ENCODE measurements around the gene C3orf20.

Gene C3orf20

DNA sequence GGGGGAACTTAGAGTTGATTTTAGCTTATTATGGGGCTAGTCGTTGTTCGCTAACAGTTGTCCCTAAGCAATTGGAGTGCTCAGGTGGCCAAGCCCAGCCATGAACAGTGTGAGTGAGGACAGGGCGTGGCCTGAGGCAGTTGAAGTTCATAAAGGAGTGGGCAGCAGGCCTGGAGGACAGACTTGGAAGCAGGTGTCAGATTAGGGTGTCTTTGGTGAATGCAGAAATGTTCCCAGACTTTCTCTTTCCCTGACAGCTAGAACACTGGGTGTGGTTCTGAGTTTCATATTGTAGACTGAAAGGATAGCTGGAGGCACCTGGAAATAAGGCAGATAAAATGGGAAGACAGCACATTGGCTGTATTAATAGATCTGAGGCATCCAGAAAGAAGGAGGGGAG, 84.0 kb downstream of the C3orf20 start:
- Histone ChIP-seq H2BK120ac (ENCODE audit: low read depth, low read length) (no peak overlapping the region), H4K91ac (ENCODE audit: low read depth, low read length, poor library complexity) (no peak overlapping the region), H3K79me1 (ENCODE audit: low read depth, low read length) (no peaks in the 10 kb centered on the region), H3K9ac (ENCODE audit: low read depth, low read length, poor library complexity) (no peak overlapping the region), H2BK5ac (ENCODE audit: low read length) (no peak overlapping the region), H2BK12ac (ENCODE audit: low read length) (no peak overlapping the region), H3K4me1 (ENCODE audit: control insufficient read depth in 2 of 2, insufficient read depth in 1 of 2, low read depth in 1 of 2, low read length in 2 of 2) (peaks cover 0 to 2% of the 10 kb centered on the region in 2 donors), H2BK15ac (ENCODE audit: low read length) (no peak overlapping the region), H3K27ac (replicated peaks; ENCODE audit: low read length) (no peak overlapping the region), H3K4me2 (ENCODE audit: insufficient read depth, low read length, poor library complexity, severe bottlenecking) (no peak overlapping the region), H3K9me3 (replicated peaks in 1 of 2; ENCODE audit: control insufficient read depth in 2 of 2, insufficient read depth in 1 of 2, low read depth in 1 of 2, low read length in 2 of 2) (no peaks in the 10 kb centered on the region), H3K14ac (ENCODE audit: low read length) (no peak overlapping the region), H4K8ac (ENCODE audit: low read depth, low read length) (no peak overlapping the region), H2AK5ac (ENCODE audit: low read depth, low read length) (no peak overlapping the region), H3K18ac (ENCODE audit: low read length) (no peak overlapping the region), H3K36me3 (replicated peaks in 1 of 2; ENCODE audit: control insufficient read depth in 2 of 2, insufficient read depth in 2 of 2, low read length in 2 of 2) (no peaks in the 10 kb centered on the region), H3K4me3 (ENCODE audit: low read length in 2 of 2) (no peak overlapping the region), H2AFZ (ENCODE audit: low read length) (no peak overlapping the region), H3K27me3 (ENCODE audit: control insufficient read depth in 3 of 3, insufficient read depth in 3 of 3, low read depth in 1 of 3, low read length in 3 of 3) (peaks cover 0 to 13% (median 0%) of the 10 kb centered on the region in 3 experiments), H3K23ac (ENCODE audit: low read depth, low read length, poor library complexity) (no peak overlapping the region), H3K4ac (ENCODE audit: low read length) (no peak overlapping the region)
- WGBS, 2 donors (ENCODE audit: extremely low coverage in 2 of 2, insufficient read length in 2 of 2, insufficient replicate concordance in 1 of 2), result no CpG with 5 or more reads among the region's 3 CpGs
- DNase-seq (ENCODE audit: low spot score), result no peak

DNA sequence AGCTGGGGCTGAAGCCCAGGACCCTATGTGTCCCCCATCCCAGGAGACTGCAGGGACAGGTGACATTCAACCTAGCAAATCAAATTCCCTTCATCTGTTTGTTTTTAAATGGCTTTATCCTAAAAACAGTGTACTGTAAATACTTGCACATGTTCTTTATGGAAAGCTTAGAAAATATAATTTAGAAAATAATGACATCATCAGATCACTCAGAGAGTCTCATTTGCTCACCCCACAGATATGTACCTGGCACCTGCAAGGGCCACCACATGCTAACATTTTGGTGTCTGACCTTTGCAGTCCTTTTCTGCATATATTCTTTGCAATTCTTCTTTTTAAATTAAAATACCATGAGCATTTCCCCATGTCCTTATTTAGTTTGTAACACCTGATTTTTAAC, 85.2 kb downstream of the C3orf20 start:
- H3K79me1 ChIP-seq (ENCODE audit: low read depth, low read length), result no peaks in the 10 kb centered on the region
- H2BK120ac ChIP-seq (ENCODE audit: low read depth, low read length), result no peak overlapping the region
- no peak overlapping the region for H3K18ac ChIP-seq (ENCODE audit: low read length)
- no peak overlapping the region for H3K14ac ChIP-seq (ENCODE audit: low read length)
- H2BK12ac ChIP-seq (ENCODE audit: low read length), result no peak overlapping the region
- peaks cover 0 to 13% (median 0%) of the 10 kb centered on the region in 3 experiments for H3K27me3 ChIP-seq (ENCODE audit: control insufficient read depth in 3 of 3, insufficient read depth in 3 of 3, low read depth in 1 of 3, low read length in 3 of 3)
- H2BK5ac ChIP-seq (ENCODE audit: low read length), result no peak overlapping the region
- H3K23ac ChIP-seq (ENCODE audit: low read depth, low read length, poor library complexity), result no peak overlapping the region
- H3K27ac ChIP-seq (replicated peaks; ENCODE audit: low read length), result no peak overlapping the region
- H3K9me3 ChIP-seq (replicated peaks in 1 of 2; ENCODE audit: control insufficient read depth in 2 of 2, insufficient read depth in 1 of 2, low read depth in 1 of 2, low read length in 2 of 2), result no peaks in the 10 kb centered on the region
- H3K9ac ChIP-seq (ENCODE audit: low read depth, low read length, poor library complexity), result no peak overlapping the region
- no peak overlapping the region for H3K4me2 ChIP-seq (ENCODE audit: insufficient read depth, low read length, poor library complexity, severe bottlenecking)
- H3K4me1 ChIP-seq (ENCODE audit: control insufficient read depth in 2 of 2, insufficient read depth in 1 of 2, low read depth in 1 of 2, low read length in 2 of 2), result no peaks in the 10 kb centered on the region
- no peak overlapping the region for H4K91ac ChIP-seq (ENCODE audit: low read depth, low read length, poor library complexity)
- no peak overlapping the region for H4K8ac ChIP-seq (ENCODE audit: low read depth, low read length)
- H2AFZ ChIP-seq (ENCODE audit: low read length), result no peak overlapping the region
- no peak overlapping the region for H2BK15ac ChIP-seq (ENCODE audit: low read length)
- no peak for DNase-seq (ENCODE audit: low spot score)
- no peak overlapping the region for H3K4me3 ChIP-seq (ENCODE audit: low read length in 2 of 2)
- no peak overlapping the region for H2AK5ac ChIP-seq (ENCODE audit: low read depth, low read length)
- no peaks in the 10 kb centered on the region for H3K36me3 ChIP-seq (replicated peaks in 1 of 2; ENCODE audit: control insufficient read depth in 2 of 2, insufficient read depth in 2 of 2, low read length in 2 of 2)
- no peak overlapping the region for H3K4ac ChIP-seq (ENCODE audit: low read length)

DNA sequence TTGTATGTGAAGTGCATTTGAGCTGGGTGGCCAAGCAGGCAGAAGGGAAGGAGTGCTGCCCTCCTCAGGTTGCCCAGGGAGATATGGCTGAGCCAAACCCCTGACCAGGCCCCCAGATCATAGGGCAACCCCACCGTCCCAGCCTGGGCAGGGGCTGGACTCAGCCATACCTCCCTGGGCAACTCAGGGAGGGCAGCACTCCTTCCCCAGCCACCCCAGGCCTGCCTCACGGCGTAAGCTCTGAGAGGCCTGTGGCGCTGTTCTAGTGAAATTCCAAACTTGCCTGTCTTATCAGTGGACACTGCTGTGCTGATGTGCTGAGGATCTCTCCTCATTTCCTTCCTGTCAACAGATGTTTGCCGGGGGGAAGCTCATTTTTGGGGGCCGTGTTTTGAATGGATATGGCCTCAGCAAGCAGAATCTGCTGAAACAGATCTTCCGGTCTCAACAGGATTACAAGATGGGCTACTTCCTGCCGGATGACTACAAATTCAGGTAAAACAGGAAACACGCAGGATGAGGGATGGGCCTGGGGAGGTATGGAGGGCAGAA, 86.3 kb downstream of the C3orf20 start:
- H3K4me1 ChIP-seq (ENCODE audit: control insufficient read depth in 2 of 2, insufficient read depth in 1 of 2, low read depth in 1 of 2, low read length in 2 of 2), result no peaks in the 10 kb centered on the region
- no peak overlapping the region for H3K4ac ChIP-seq (ENCODE audit: low read length)
- H2AK5ac ChIP-seq (ENCODE audit: low read depth, low read length), result peak overlapping the region; percentile 16
- H2BK15ac ChIP-seq (ENCODE audit: low read length), result no peak overlapping the region
- no CpG with 5 or more reads among the region's 9 CpGs for WGBS, 2 donors (ENCODE audit: extremely low coverage in 2 of 2, insufficient read length in 2 of 2, insufficient replicate concordance in 1 of 2)
- no peak overlapping the region for H3K4me3 ChIP-seq (ENCODE audit: low read length in 2 of 2)
- H3K18ac ChIP-seq (ENCODE audit: low read length), result peak overlapping the region; percentile 46
- no peak overlapping the region for H3K23ac ChIP-seq (ENCODE audit: low read depth, low read length, poor library complexity)
- H2AFZ ChIP-seq (ENCODE audit: low read length), result no peak overlapping the region
- H3K9ac ChIP-seq (ENCODE audit: low read depth, low read length, poor library complexity), result peak overlapping the region; percentile 9
- H2BK12ac ChIP-seq (ENCODE audit: low read length), result peak overlapping the region; percentile 7
- peaks cover 0 to 13% (median 0%) of the 10 kb centered on the region in 3 experiments for H3K27me3 ChIP-seq (ENCODE audit: control insufficient read depth in 3 of 3, insufficient read depth in 3 of 3, low read depth in 1 of 3, low read length in 3 of 3)
- no peak overlapping the region for H4K91ac ChIP-seq (ENCODE audit: low read depth, low read length, poor library complexity)
- no peak overlapping the region for H2BK5ac ChIP-seq (ENCODE audit: low read length)
- H3K27ac ChIP-seq (replicated peaks; ENCODE audit: low read length), result no peak overlapping the region
- no peak overlapping the region for H3K4me2 ChIP-seq (ENCODE audit: insufficient read depth, low read length, poor library complexity, severe bottlenecking)
- H4K8ac ChIP-seq (ENCODE audit: low read depth, low read length), result no peak overlapping the region
- H3K9me3 ChIP-seq (replicated peaks in 1 of 2; ENCODE audit: control insufficient read depth in 2 of 2, insufficient read depth in 1 of 2, low read depth in 1 of 2, low read length in 2 of 2), result no peaks in the 10 kb centered on the region
- H2BK120ac ChIP-seq (ENCODE audit: low read depth, low read length), result no peak overlapping the region
- no peak overlapping the region for H3K14ac ChIP-seq (ENCODE audit: low read length)
- DNase-seq (ENCODE audit: low spot score), result no peak
- H3K79me1 ChIP-seq (ENCODE audit: low read depth, low read length), result no peaks in the 10 kb centered on the region
- no peaks in the 10 kb centered on the region for H3K36me3 ChIP-seq (replicated peaks in 1 of 2; ENCODE audit: control insufficient read depth in 2 of 2, insufficient read depth in 2 of 2, low read length in 2 of 2)

DNA sequence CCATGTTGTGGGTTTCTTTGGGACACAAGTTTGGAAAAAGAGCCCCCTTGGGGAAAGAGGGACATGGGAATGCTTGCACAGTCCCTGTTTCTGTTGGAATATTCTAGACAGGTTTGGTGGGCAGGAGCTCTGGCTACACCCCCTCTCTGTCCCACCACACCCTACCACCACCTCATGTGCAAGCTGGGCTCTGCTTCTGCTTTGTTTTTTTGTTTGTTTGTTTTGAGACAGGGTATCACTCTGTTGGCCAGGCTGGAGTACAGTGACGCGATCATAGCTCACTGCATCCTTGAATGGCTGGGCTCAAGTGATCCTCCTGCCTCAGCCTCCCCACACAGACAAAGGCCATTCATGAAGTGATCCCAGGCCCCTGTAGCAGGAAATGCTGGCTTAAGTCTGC, 86.9 kb downstream of the C3orf20 start:
- Histone ChIP-seq H2BK5ac (ENCODE audit: low read length) (no peak overlapping the region), H2AK5ac (ENCODE audit: low read depth, low read length) (peak overlapping the region; percentile 16), H2BK12ac (ENCODE audit: low read length) (no peak overlapping the region), H2BK15ac (ENCODE audit: low read length) (no peak overlapping the region), H3K4me3 (ENCODE audit: low read length in 2 of 2) (no peak overlapping the region), H4K8ac (ENCODE audit: low read depth, low read length) (no peak overlapping the region), H3K18ac (ENCODE audit: low read length) (no peak overlapping the region), H3K27me3 (ENCODE audit: control insufficient read depth in 3 of 3, insufficient read depth in 3 of 3, low read depth in 1 of 3, low read length in 3 of 3) (peaks cover 0 to 13% (median 0%) of the 10 kb centered on the region in 3 experiments), H3K9me3 (replicated peaks in 1 of 2; ENCODE audit: control insufficient read depth in 2 of 2, insufficient read depth in 1 of 2, low read depth in 1 of 2, low read length in 2 of 2) (no peaks in the 10 kb centered on the region), H3K36me3 (replicated peaks in 1 of 2; ENCODE audit: control insufficient read depth in 2 of 2, insufficient read depth in 2 of 2, low read length in 2 of 2) (no peaks in the 10 kb centered on the region), H3K9ac (ENCODE audit: low read depth, low read length, poor library complexity) (peak overlapping the region; percentile 9), H4K91ac (ENCODE audit: low read depth, low read length, poor library complexity) (no peak overlapping the region), H3K14ac (ENCODE audit: low read length) (no peak overlapping the region), H3K23ac (ENCODE audit: low read depth, low read length, poor library complexity) (no peak overlapping the region), H3K4me2 (ENCODE audit: insufficient read depth, low read length, poor library complexity, severe bottlenecking) (no peak overlapping the region), H3K79me1 (ENCODE audit: low read depth, low read length) (no peaks in the 10 kb centered on the region), H3K4me1 (ENCODE audit: control insufficient read depth in 2 of 2, insufficient read depth in 1 of 2, low read depth in 1 of 2, low read length in 2 of 2) (no peaks in the 10 kb centered on the region), H2BK120ac (ENCODE audit: low read depth, low read length) (no peak overlapping the region), H3K4ac (ENCODE audit: low read length) (no peak overlapping the region), H3K27ac (replicated peaks; ENCODE audit: low read length) (no peak overlapping the region), H2AFZ (ENCODE audit: low read length) (no peak overlapping the region)
- WGBS, 2 donors (ENCODE audit: extremely low coverage in 2 of 2, insufficient read length in 2 of 2, insufficient replicate concordance in 1 of 2), result no CpG with 5 or more reads among the region's 2 CpGs
- no peak for DNase-seq (ENCODE audit: low spot score)
